ENCODE measurements around the gene FOXO3B.
"Not testable (repeated sequence)": the region's sequence is repeated elsewhere in the genome, so short reads cannot be mapped to it uniquely, and the experiment has no call there.

FOXO3B gene

DNA sequence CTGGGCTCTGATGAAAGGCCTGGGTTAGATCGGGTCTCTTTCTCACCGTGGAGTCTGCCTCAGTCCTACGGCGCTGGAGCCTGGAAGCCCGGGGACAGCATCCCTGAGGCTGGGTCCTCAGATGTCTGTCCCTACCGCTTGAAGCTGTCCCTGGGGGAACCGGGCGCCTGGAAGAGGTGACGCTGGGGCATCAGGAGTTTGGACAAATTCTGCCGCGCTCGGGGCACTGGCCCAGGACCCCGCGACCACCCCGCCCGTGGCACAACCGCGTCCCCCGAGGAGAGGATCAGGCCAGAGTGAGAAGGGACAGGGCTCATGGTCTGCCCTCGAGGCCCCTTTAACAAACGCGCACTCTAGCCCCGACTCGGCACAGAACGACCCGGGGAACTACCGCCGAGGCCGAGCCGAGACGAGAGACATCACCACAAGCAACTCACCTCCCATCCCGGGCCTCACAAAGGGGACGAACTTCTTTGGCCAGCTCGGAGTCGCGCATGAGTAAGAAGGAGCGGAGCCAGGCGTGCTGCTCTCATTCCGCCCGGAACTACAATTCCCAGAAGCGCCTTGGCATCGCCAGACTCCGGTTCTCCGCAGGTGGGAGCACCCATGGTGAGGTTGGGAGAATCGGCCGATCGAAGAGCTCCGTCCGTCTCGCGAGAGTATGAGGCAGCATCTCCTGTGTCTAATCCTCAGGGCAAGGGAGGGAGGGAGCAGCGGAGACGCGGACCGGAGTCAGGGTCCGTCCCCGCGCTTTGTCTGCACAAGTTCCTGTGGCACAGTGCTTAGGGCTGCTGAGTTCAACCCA is at the start of gene FOXO3B:
FOXO3B (minus strand) TSS at position 548 of the 805 bp plus-strand sequence. CDS start 663 bp downstream, outside the sequence.
- DNase-seq (ENCODE audit: low read depth in 2 of 2): peak; percentile 90 to 91

DNA sequence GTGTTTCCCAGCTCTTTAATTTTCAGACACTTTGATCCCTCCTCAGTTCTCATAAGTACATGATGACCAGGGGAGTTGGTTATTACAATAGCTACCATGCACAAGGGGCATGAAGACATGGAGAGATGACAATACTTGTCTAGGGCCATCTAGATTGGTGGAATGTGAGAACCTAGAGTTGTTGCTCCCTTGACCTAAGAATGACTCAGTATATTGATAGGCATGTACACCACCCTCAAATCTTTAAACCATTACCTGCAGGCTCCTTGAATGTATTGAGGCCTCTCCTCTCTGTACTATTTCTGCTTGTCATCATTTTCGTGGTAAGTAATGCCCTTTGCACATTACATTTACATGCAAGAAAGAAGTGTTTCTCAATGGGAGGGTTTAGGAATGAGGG is 41.4 kb upstream of the FOXO3B start:
- not testable (repeated sequence) for DNase-seq (ENCODE audit: low read depth in 2 of 2)

GRCh38 chr17:18722612-18723011 is 40.5 kb upstream of the FOXO3B start:
- DNase-seq (ENCODE audit: low read depth in 2 of 2): not testable (repeated sequence)

GRCh38 chr17:18721775-18722547 is 39.8 kb upstream of the FOXO3B start:
- DNase-seq (ENCODE audit: low read depth in 2 of 2): not testable (repeated sequence)

- DNase-seq (ENCODE audit: low read depth in 2 of 2): not testable (repeated sequence)
Observed at GRCh38 chr17:18719428-18720110, 37.5 kb upstream of the FOXO3B start.

- not testable (repeated sequence) for DNase-seq (ENCODE audit: low read depth in 2 of 2)
Observed at GRCh38 chr17:18718643-18719427, 36.7 kb upstream of the FOXO3B start.

DNA sequence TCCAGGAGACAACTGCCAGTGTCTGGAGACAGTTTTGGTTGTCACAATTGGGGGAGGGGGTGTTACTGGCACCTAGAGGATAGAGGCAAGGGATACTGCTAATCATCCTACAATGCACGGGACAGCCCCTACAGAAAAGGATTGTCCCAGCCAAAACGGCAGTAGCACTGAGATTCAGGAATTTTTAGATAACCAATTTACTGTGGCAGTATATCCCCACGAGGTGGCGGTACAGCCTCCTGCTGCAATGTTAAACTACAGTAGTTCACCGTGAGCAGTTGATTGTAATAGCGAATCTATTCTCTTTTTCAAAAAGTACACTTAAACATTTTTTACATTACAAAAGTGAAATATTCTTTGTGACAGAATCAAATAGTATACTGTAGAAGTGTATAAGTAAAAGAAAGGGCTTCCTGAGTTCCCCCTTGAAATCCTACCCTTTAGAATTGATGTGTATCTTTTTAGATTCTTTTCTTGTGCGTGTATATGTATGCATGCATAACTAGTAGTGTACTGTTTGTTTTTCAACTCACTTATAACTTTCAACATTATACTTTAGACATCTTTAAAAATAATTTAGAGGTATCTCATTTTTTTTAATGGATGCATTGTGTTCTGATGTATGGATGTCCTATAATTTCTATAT is 30.4 kb upstream of the FOXO3B start:
- peak; percentile 6 to 8 for DNase-seq (ENCODE audit: low read depth in 2 of 2)

DNA sequence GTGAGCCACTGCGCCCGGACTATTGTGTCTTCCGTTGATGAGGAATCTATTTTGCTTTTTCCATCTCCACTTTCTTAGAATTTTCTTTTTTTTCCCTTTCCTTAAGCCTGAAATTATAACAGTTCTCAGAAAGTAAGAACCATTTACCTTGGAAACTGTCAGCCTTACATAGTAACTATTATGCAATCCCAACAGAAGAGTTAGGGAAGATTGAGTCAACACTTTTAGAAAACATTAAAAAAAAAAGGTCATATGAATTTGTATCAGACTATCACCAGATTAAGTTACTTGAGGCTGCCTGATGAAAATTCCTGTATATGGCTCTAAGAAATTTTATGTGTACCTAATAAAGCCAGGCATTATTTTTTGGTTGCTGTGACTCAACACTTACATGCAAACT is 26.1 kb upstream of the FOXO3B start:
- DNase-seq (ENCODE audit: low read depth in 2 of 2): not testable (repeated sequence)

DNA sequence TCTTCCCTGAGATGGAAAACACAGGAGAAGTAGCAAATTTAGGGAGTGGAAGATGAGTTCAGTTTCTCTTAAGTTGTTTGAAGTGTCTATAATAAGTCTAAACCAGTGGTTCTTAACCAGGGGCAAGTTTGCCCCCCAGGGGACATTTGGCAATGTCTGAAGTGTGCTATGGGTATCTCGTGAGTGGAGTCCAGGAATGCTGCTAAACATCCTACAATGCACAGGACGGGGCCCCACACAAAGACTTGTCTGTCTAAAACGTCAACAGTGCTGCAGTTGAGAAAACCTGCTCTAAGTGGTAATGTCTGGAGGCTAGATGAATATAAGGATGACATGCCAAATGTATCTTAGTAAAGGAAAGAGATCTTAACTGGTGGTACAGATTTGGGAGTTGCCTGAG is 23.8 kb upstream of the FOXO3B start:
- DNase-seq (ENCODE audit: low read depth in 2 of 2): not testable (repeated sequence)

- DNase-seq (ENCODE audit: low read depth in 2 of 2): not testable (repeated sequence)
Observed at GRCh38 chr17:18698473-18699103, 16.5 kb upstream of the FOXO3B start.

DNA sequence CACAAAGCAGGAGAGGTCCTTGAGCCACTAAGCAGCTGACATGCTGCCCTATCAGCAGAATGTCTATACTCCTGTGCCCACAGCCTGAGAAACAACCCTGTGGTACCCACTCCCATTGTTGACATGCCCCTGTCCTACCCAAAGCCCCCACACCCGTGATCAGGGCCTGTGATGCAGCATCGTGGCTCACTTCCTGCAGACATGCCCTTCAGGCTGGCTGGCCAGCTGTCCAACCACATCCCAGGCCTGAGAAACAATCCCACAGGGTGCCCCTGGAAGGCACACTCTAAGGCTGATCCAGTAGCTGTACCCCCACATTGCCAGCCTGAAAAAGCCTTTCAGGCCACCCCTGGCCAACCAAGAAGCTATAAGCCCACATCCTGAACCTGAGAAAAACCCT is 13.0 kb upstream of the FOXO3B start:
- not testable (repeated sequence) for DNase-seq (ENCODE audit: low read depth in 2 of 2)

GRCh38 chr17:18682668-18683067 is 554 bp upstream of the FOXO3B start:
- not testable (repeated sequence) for DNase-seq (ENCODE audit: low read depth in 2 of 2)

DNA sequence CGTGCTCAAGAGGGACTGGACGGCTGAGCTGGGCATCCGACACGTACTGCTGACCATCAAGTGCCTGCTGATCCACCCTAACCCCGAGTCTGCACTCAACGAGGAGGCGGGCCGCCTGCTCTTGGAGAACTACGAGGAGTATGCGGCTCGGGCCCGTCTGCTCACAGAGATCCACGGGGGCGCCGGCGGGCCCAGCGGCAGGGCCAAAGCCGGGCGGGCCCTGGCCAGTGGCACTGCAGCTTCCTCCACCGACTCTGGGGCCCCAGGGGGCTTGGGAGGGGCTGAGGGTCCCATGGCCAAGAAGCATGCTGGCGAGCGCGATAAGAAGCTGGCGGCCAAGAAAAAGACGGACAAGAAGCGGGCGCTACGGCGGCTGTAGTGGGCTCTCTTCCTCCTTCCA is 4.7 kb downstream of the FOXO3B start:
- DNase-seq (ENCODE audit: low read depth in 2 of 2): not testable (repeated sequence)

- DNase-seq (ENCODE audit: low read depth in 2 of 2): not testable (repeated sequence)
Observed at GRCh38 chr17:18676928-18677327, 5.2 kb downstream of the FOXO3B start.

- DNase-seq (ENCODE audit: low read depth in 2 of 2): not testable (repeated sequence)
Observed at GRCh38 chr17:18672395-18673227, 9.5 kb downstream of the FOXO3B start.

- not testable (repeated sequence) for DNase-seq (ENCODE audit: low read depth in 2 of 2)
Observed at GRCh38 chr17:18668625-18669024, 13.5 kb downstream of the FOXO3B start.

- not testable (repeated sequence) for DNase-seq (ENCODE audit: low read depth in 2 of 2)
Observed at GRCh38 chr17:18667535-18667934, 14.6 kb downstream of the FOXO3B start.

- not testable (repeated sequence) for DNase-seq (ENCODE audit: low read depth in 2 of 2)
Observed at GRCh38 chr17:18666326-18666725, 15.8 kb downstream of the FOXO3B start.

- DNase-seq (ENCODE audit: low read depth in 2 of 2): not testable (repeated sequence)
Observed at GRCh38 chr17:18661924-18662624, 20.0 kb downstream of the FOXO3B start.

Data from fibroblast of skin of left biceps (primary cell).